ENCODE results near the gene PTPN18.

- no peak for TF ChIP-seq CTCF (IDR thresholded peaks at IDR 0.05; ENCODE audit: low read depth, low read length)
- TF ChIP-seq EZH2phosphoT487 (IDR thresholded peaks at IDR 0.05; ENCODE audit: low read depth) = no peak
Observed at GRCh38 chr2:130318906-130319305, 37.0 kb upstream of the PTPN18 start.
